Measurements from ENCODE around the gene YIPF6. TPM values are rescaled to one million over a fixed set of nuclear protein-coding genes. Genes with fewer than 3 reads are reported as not detected.

The YIPF6 gene
- total and polyA plus RNA-seq, 2 donors (not counting 3 experiments of a cell fraction or from before 2014, with no cell fraction given) = 17.1 to 29.6 TPM

DNA sequence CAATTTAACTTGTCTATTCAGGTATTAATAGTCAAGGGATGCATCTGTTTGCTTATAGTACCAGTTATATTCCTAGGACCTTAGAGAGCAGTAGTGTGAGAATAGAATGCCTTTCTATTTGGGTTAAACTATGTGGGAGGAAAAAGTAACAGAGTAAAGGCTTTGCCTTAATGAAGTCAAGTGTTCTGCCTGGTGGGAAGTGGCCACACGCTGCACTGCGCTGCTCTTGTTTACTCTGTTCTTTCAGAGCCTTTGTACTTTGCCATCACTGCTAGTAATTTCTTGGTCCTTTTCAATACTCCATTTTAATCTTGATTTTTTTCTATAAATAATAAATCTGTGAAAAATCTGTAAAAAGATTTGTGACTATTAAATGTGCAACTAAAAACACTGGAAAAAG lies 38.0 kb downstream of the YIPF6 start:
- no TSS peak for BruUV-seq (replicated peaks)
- no peaks in the 10 kb centered on the region for H4K20me1 ChIP-seq (replicated peaks; ENCODE audit: control insufficient read depth, extremely low read depth, insufficient read depth, low read length)
- H2AFZ ChIP-seq (ENCODE audit: low read depth, low read length) = no peak overlapping the region
- TF ChIP-seq POLR2AphosphoS5 (IDR thresholded peaks at IDR 0.05; ENCODE audit: insufficient read depth, low read depth, low read length) (no peak), GATA2 (IDR thresholded peaks at IDR 0.05; ENCODE audit: insufficient read depth, insufficient read length, low read depth, low read length) (no peak), FOS (IDR thresholded peaks at IDR 0.05; ENCODE audit: borderline replicate concordance, insufficient read depth, low read length) (no peak), POLR2A (IDR thresholded peaks at IDR 0.05; ENCODE audit: low read depth, low read length) (no peak), EZH2 (IDR thresholded peaks at IDR 0.05; ENCODE audit: borderline replicate concordance, low read depth, low read length, severe bottlenecking) (no peak), MYC (IDR thresholded peaks at IDR 0.05; ENCODE audit: low read depth, low read length) (no peak), JUN (IDR thresholded peaks at IDR 0.05; ENCODE audit: borderline replicate concordance, insufficient read depth, insufficient read length, low read depth) (no peak)
- TF ChIP-seq, protein P1, sequence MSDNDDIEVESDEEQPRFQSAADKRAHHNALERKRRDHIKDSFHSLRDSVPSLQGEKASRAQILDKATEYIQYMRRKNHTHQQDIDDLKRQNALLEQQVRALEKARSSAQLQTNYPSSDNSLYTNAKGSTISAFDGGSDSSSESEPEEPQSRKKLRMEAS (IDR thresholded peaks at IDR 0.05; ENCODE audit: insufficient read depth, insufficient read length) = no peak
- TF ChIP-seq, protein P2, sequence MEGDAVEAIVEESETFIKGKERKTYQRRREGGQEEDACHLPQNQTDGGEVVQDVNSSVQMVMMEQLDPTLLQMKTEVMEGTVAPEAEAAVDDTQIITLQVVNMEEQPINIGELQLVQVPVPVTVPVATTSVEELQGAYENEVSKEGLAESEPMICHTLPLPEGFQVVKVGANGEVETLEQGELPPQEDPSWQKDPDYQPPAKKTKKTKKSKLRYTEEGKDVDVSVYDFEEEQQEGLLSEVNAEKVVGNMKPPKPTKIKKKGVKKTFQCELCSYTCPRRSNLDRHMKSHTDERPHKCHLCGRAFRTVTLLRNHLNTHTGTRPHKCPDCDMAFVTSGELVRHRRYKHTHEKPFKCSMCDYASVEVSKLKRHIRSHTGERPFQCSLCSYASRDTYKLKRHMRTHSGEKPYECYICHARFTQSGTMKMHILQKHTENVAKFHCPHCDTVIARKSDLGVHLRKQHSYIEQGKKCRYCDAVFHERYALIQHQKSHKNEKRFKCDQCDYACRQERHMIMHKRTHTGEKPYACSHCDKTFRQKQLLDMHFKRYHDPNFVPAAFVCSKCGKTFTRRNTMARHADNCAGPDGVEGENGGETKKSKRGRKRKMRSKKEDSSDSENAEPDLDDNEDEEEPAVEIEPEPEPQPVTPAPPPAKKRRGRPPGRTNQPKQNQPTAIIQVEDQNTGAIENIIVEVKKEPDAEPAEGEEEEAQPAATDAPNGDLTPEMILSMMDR (IDR thresholded peaks at IDR 0.05; ENCODE audit: extremely low read depth in 1 of 2, insufficient read depth in 1 of 2, low read depth in 1 of 2, low read length in 2 of 2) = no peak
- no peak for DNase-seq (ENCODE audit: low read depth, low spot score)
- ChIA-PET POLR2A (no interaction called here), CTCF (no interaction called here)
- H3K9ac ChIP-seq (replicated peaks; ENCODE audit: extremely low read depth, insufficient read depth, low read length) = no peak overlapping the region
- no peaks in the 10 kb centered on the region for H3K79me2 ChIP-seq (ENCODE audit: control insufficient read depth, insufficient read depth, low read length)
- no peaks in the 10 kb centered on the region for H3K4me1 ChIP-seq (ENCODE audit: control insufficient read depth, extremely low read depth, insufficient read depth, low read length)
- no peak overlapping the region for H3K4me3 ChIP-seq (replicated peaks in 1 of 3; ENCODE audit: insufficient read depth in 1 of 3, low read depth in 1 of 3, low read length in 3 of 3)
- intact Hi-C loops (cut with micrococcal nuclease) (no loop called here), dilution Hi-C loops (cut with MboI; ENCODE audit: extremely low pct_ligation_motif_present, low sequenced_read_pairs) (no loop called here)
- H3K27me3 ChIP-seq (ENCODE audit: control insufficient read depth in 2 of 2, insufficient read depth in 2 of 2, low read length in 2 of 2) = no peaks in the 10 kb centered on the region
- H3K4me2 ChIP-seq (ENCODE audit: insufficient read depth, low read length) = no peak overlapping the region
- H3K36me3 ChIP-seq (ENCODE audit: control insufficient read depth in 2 of 2, extremely low read depth in 1 of 2, insufficient read depth in 2 of 2, low read length in 2 of 2) = no peaks in the 10 kb centered on the region
- H3K9me1 ChIP-seq (replicated peaks; ENCODE audit: control insufficient read depth, extremely low read depth, insufficient read depth, low read length) = no peaks in the 10 kb centered on the region
- no peak for FAIRE-seq
- no peak overlapping the region for H3K27ac ChIP-seq (ENCODE audit: insufficient read depth, low read depth, low read length)
- no peaks in the 10 kb centered on the region for H3K9me3 ChIP-seq (replicated peaks; ENCODE audit: control insufficient read depth, insufficient read depth, low read length)
